ENCODE data around the gene TEF. TPM values are rescaled to one million over a fixed set of nuclear protein-coding genes. Genes with fewer than 3 reads are reported as not detected.

Gene TEF
- total RNA-seq, 1 donor from 2014 or later: 12.5 TPM

GRCh38 chr22:41364233-41364632 is 17.5 kb upstream of the TEF start:
- no peak overlapping the region for H3K9ac ChIP-seq (ENCODE audit: low read depth in 1 of 3, low read length in 3 of 3)
- no peak overlapping the region for H3K27ac ChIP-seq (ENCODE audit: low read depth, low read length)
- H3K4me3 ChIP-seq (ENCODE audit: low read length in 3 of 3): no peak overlapping the region
- no peaks in the 10 kb centered on the region for H3K27me3 ChIP-seq (ENCODE audit: control insufficient read depth in 3 of 3, insufficient read depth in 3 of 3, low read length in 3 of 3)
- no peaks in the 10 kb centered on the region for H3K9me3 ChIP-seq (ENCODE audit: control insufficient read depth in 3 of 3, low read length in 3 of 3)
- peaks cover 0 to 12% (median 0%) of the 10 kb centered on the region in 3 donors for H3K36me3 ChIP-seq (ENCODE audit: control insufficient read depth in 3 of 3, insufficient read depth in 3 of 3, low read length in 3 of 3)
- H3K4me1 ChIP-seq (ENCODE audit: control insufficient read depth in 3 of 3, insufficient read depth in 3 of 3, low read length in 3 of 3): peaks cover 27 to 36% (median 30%) of the 10 kb centered on the region in 3 donors

GRCh38 chr22:41364955-41365354 is 16.8 kb upstream of the TEF start:
- Histone ChIP-seq H3K27me3 (ENCODE audit: control insufficient read depth in 3 of 3, insufficient read depth in 3 of 3, low read length in 3 of 3) (no peaks in the 10 kb centered on the region), H3K27ac (ENCODE audit: low read depth, low read length) (no peak overlapping the region), H3K9ac (ENCODE audit: low read depth in 1 of 3, low read length in 3 of 3) (no peak overlapping the region), H3K4me3 (ENCODE audit: low read length in 3 of 3) (no peak overlapping the region), H3K4me1 (ENCODE audit: control insufficient read depth in 3 of 3, insufficient read depth in 3 of 3, low read length in 3 of 3) (peaks cover 34 to 40% (median 37%) of the 10 kb centered on the region in 3 donors), H3K36me3 (ENCODE audit: control insufficient read depth in 3 of 3, insufficient read depth in 3 of 3, low read length in 3 of 3) (peaks cover 0 to 14% (median 0%) of the 10 kb centered on the region in 3 donors), H3K9me3 (ENCODE audit: control insufficient read depth in 3 of 3, low read length in 3 of 3) (no peaks in the 10 kb centered on the region)

- Histone ChIP-seq H3K4me3 (ENCODE audit: low read length in 3 of 3) (no peak overlapping the region), H3K9ac (ENCODE audit: low read depth in 1 of 3, low read length in 3 of 3) (no peak overlapping the region), H3K27ac (ENCODE audit: low read depth, low read length) (no peak overlapping the region), H3K9me3 (ENCODE audit: control insufficient read depth in 3 of 3, low read length in 3 of 3) (no peaks in the 10 kb centered on the region), H3K36me3 (ENCODE audit: control insufficient read depth in 3 of 3, insufficient read depth in 3 of 3, low read length in 3 of 3) (peaks cover 0 to 14% (median 0%) of the 10 kb centered on the region in 3 donors), H3K27me3 (ENCODE audit: control insufficient read depth in 3 of 3, insufficient read depth in 3 of 3, low read length in 3 of 3) (no peaks in the 10 kb centered on the region), H3K4me1 (ENCODE audit: control insufficient read depth in 3 of 3, insufficient read depth in 3 of 3, low read length in 3 of 3) (peaks cover 34 to 42% (median 35%) of the 10 kb centered on the region in 3 donors)
These were observed 16.3 kb upstream of the TEF start for GRCh38 chr22:41365425-41365824.

- no peaks in the 10 kb centered on the region for H3K27me3 ChIP-seq (ENCODE audit: control insufficient read depth in 3 of 3, insufficient read depth in 3 of 3, low read length in 3 of 3)
- peaks cover 37 to 52% (median 45%) of the 10 kb centered on the region in 3 donors for H3K4me1 ChIP-seq (ENCODE audit: control insufficient read depth in 3 of 3, insufficient read depth in 3 of 3, low read length in 3 of 3)
- H3K9me3 ChIP-seq (ENCODE audit: control insufficient read depth in 3 of 3, low read length in 3 of 3): no peaks in the 10 kb centered on the region
- H3K27ac ChIP-seq (ENCODE audit: low read depth, low read length): peak overlapping the region; percentile 62
- peaks cover 0 to 13% (median 0%) of the 10 kb centered on the region in 3 donors for H3K36me3 ChIP-seq (ENCODE audit: control insufficient read depth in 3 of 3, insufficient read depth in 3 of 3, low read length in 3 of 3)
- peak overlapping the region; percentile 48 to 98 (median 58) for H3K4me3 ChIP-seq (ENCODE audit: low read length in 3 of 3)
- peak overlapping the region in 2 of 3 donors; percentile 33 to 74 for H3K9ac ChIP-seq (ENCODE audit: low read depth in 1 of 3, low read length in 3 of 3)
These were observed 15.3 kb upstream of the TEF start for GRCh38 chr22:41366323-41367029.

- H3K9me3 ChIP-seq (ENCODE audit: control insufficient read depth in 3 of 3, low read length in 3 of 3): no peaks in the 10 kb centered on the region
- peaks cover 43 to 59% (median 52%) of the 10 kb centered on the region in 3 donors for H3K4me1 ChIP-seq (ENCODE audit: control insufficient read depth in 3 of 3, insufficient read depth in 3 of 3, low read length in 3 of 3)
- H3K9ac ChIP-seq (ENCODE audit: low read depth in 1 of 3, low read length in 3 of 3): peak overlapping the region; percentile 70 to 100 (median 90)
- peak overlapping the region; percentile 85 for H3K27ac ChIP-seq (ENCODE audit: low read depth, low read length)
- H3K27me3 ChIP-seq (ENCODE audit: control insufficient read depth in 3 of 3, insufficient read depth in 3 of 3, low read length in 3 of 3): no peaks in the 10 kb centered on the region
- peak overlapping the region; percentile 88 to 98 (median 95) for H3K4me3 ChIP-seq (ENCODE audit: low read length in 3 of 3)
- H3K36me3 ChIP-seq (ENCODE audit: control insufficient read depth in 3 of 3, insufficient read depth in 3 of 3, low read length in 3 of 3): peaks cover 1 to 17% (median 5%) of the 10 kb centered on the region in 3 donors
These were observed 14.6 kb upstream of the TEF start for GRCh38 chr22:41367039-41367679.

GRCh38 chr22:41367680-41368542 is 13.8 kb upstream of the TEF start:
- H3K4me3 ChIP-seq (ENCODE audit: low read length in 3 of 3): peak overlapping the region; percentile 88 to 98 (median 95)
- H3K36me3 ChIP-seq (ENCODE audit: control insufficient read depth in 3 of 3, insufficient read depth in 3 of 3, low read length in 3 of 3): peaks cover 4 to 23% (median 10%) of the 10 kb centered on the region in 3 donors
- no peaks in the 10 kb centered on the region for H3K9me3 ChIP-seq (ENCODE audit: control insufficient read depth in 3 of 3, low read length in 3 of 3)
- peak overlapping the region; percentile 85 for H3K27ac ChIP-seq (ENCODE audit: low read depth, low read length)
- H3K9ac ChIP-seq (ENCODE audit: low read depth in 1 of 3, low read length in 3 of 3): peak overlapping the region; percentile 70 to 100 (median 90)
- peaks cover 48 to 66% (median 60%) of the 10 kb centered on the region in 3 donors for H3K4me1 ChIP-seq (ENCODE audit: control insufficient read depth in 3 of 3, insufficient read depth in 3 of 3, low read length in 3 of 3)
- no peaks in the 10 kb centered on the region for H3K27me3 ChIP-seq (ENCODE audit: control insufficient read depth in 3 of 3, insufficient read depth in 3 of 3, low read length in 3 of 3)

GRCh38 chr22:41368543-41369423 is 13.0 kb upstream of the TEF start:
- peaks cover 48 to 66% (median 60%) of the 10 kb centered on the region in 3 donors for H3K4me1 ChIP-seq (ENCODE audit: control insufficient read depth in 3 of 3, insufficient read depth in 3 of 3, low read length in 3 of 3)
- H3K36me3 ChIP-seq (ENCODE audit: control insufficient read depth in 3 of 3, insufficient read depth in 3 of 3, low read length in 3 of 3): peaks cover 4 to 24% (median 10%) of the 10 kb centered on the region in 3 donors
- H3K27me3 ChIP-seq (ENCODE audit: control insufficient read depth in 3 of 3, insufficient read depth in 3 of 3, low read length in 3 of 3): no peaks in the 10 kb centered on the region
- peak overlapping the region; percentile 85 for H3K27ac ChIP-seq (ENCODE audit: low read depth, low read length)
- H3K4me3 ChIP-seq (ENCODE audit: low read length in 3 of 3): peak overlapping the region; percentile 88 to 98 (median 95)
- no peaks in the 10 kb centered on the region for H3K9me3 ChIP-seq (ENCODE audit: control insufficient read depth in 3 of 3, low read length in 3 of 3)
- peak overlapping the region; percentile 70 to 100 (median 90) for H3K9ac ChIP-seq (ENCODE audit: low read depth in 1 of 3, low read length in 3 of 3)

- Histone ChIP-seq H3K4me3 (ENCODE audit: low read length in 3 of 3) (peak overlapping the region in 2 of 3 donors; percentile 95 to 98), H3K9me3 (ENCODE audit: control insufficient read depth in 3 of 3, low read length in 3 of 3) (no peaks in the 10 kb centered on the region), H3K9ac (ENCODE audit: low read depth in 1 of 3, low read length in 3 of 3) (peak overlapping the region; percentile 56 to 100 (median 90)), H3K36me3 (ENCODE audit: control insufficient read depth in 3 of 3, insufficient read depth in 3 of 3, low read length in 3 of 3) (peaks cover 4 to 24% (median 10%) of the 10 kb centered on the region in 3 donors), H3K4me1 (ENCODE audit: control insufficient read depth in 3 of 3, insufficient read depth in 3 of 3, low read length in 3 of 3) (peaks cover 48 to 66% (median 60%) of the 10 kb centered on the region in 3 donors), H3K27ac (ENCODE audit: low read depth, low read length) (peak overlapping the region; percentile 85), H3K27me3 (ENCODE audit: control insufficient read depth in 3 of 3, insufficient read depth in 3 of 3, low read length in 3 of 3) (no peaks in the 10 kb centered on the region)
These were observed 12.4 kb upstream of the TEF start for GRCh38 chr22:41369424-41369745.

- Histone ChIP-seq H3K9me3 (ENCODE audit: control insufficient read depth in 3 of 3, low read length in 3 of 3) (no peaks in the 10 kb centered on the region), H3K4me3 (ENCODE audit: low read length in 3 of 3) (peak overlapping the region in 1 of 3 donors; percentile 98), H3K4me1 (ENCODE audit: control insufficient read depth in 3 of 3, insufficient read depth in 3 of 3, low read length in 3 of 3) (peaks cover 48 to 66% (median 60%) of the 10 kb centered on the region in 3 donors), H3K27me3 (ENCODE audit: control insufficient read depth in 3 of 3, insufficient read depth in 3 of 3, low read length in 3 of 3) (no peaks in the 10 kb centered on the region), H3K27ac (ENCODE audit: low read depth, low read length) (peak overlapping the region; percentile 85), H3K9ac (ENCODE audit: low read depth in 1 of 3, low read length in 3 of 3) (peak overlapping the region in 2 of 3 donors; percentile 90 to 100), H3K36me3 (ENCODE audit: control insufficient read depth in 3 of 3, insufficient read depth in 3 of 3, low read length in 3 of 3) (peaks cover 4 to 25% (median 10%) of the 10 kb centered on the region in 3 donors)
These were observed 11.9 kb upstream of the TEF start for GRCh38 chr22:41369837-41370236.
